Prostate gland (tissue), 2 donors: ENCODE data around the gene UBE4B.

ENCODE experiments used
- POLR2A ChIP-seq: fragments of 450-650 bp; IDR thresholded peaks from one replicate; pipeline ENCODE4 v1.6.1; 2016; ENCODE audit warnings: antibody characterized with exemption, mild to moderate bottlenecking
- TF ChIP-seq, protein P1 (sequence below), 4 experiments: fragments of 200-600 bp in 2 of 4; fragments of 450-650 bp in 2 of 4; sonication (generic) in 2 of 4; IDR thresholded peaks; 1 replicate in 3 of 4; 2 replicates in 1 of 4; pipeline ENCODE4 v1.5.1; 2016 to 2019; ENCODE audit warnings: antibody characterized with exemption in 4 of 4, mild to moderate bottlenecking in 2 of 4, moderate library complexity in 2 of 4

GRCh38 chr1:10108134-10108663, 75.4 kb downstream of the UBE4B start:
- TF ChIP-seq, protein P1, sequence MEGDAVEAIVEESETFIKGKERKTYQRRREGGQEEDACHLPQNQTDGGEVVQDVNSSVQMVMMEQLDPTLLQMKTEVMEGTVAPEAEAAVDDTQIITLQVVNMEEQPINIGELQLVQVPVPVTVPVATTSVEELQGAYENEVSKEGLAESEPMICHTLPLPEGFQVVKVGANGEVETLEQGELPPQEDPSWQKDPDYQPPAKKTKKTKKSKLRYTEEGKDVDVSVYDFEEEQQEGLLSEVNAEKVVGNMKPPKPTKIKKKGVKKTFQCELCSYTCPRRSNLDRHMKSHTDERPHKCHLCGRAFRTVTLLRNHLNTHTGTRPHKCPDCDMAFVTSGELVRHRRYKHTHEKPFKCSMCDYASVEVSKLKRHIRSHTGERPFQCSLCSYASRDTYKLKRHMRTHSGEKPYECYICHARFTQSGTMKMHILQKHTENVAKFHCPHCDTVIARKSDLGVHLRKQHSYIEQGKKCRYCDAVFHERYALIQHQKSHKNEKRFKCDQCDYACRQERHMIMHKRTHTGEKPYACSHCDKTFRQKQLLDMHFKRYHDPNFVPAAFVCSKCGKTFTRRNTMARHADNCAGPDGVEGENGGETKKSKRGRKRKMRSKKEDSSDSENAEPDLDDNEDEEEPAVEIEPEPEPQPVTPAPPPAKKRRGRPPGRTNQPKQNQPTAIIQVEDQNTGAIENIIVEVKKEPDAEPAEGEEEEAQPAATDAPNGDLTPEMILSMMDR (IDR thresholded peaks at IDR 0.05), result no peak
- TF ChIP-seq POLR2A, result no peak
